ENCODE measurements around the gene TMPRSS6. TPM values are rescaled to one million over a fixed set of nuclear protein-coding genes. Genes with fewer than 3 reads are reported as not detected.

The TMPRSS6 gene
- total and polyA plus RNA-seq, 2 of the 8 experiments (the other 6 are each of a cell fraction or from before 2014, with no cell fraction given) = 0.02 TPM; not detected in 1

- TF ChIP-seq CHD7 (IDR thresholded peaks at IDR 0.05; ENCODE audit: insufficient replicate concordance, low read length) = no peak
- no peak for TF ChIP-seq TBP (IDR thresholded peaks at IDR 0.05; ENCODE audit: low read depth, low read length)
- TF ChIP-seq CREB1 (IDR thresholded peaks at IDR 0.05) = no peak
- no peak for TF ChIP-seq ATF3 (IDR thresholded peaks at IDR 0.05; ENCODE audit: insufficient read depth, low read depth, low read length)
- TF ChIP-seq TAF1 (IDR thresholded peaks at IDR 0.05; ENCODE audit: low read depth, low read length) = no peak
- no peak for TF ChIP-seq E2F6 (IDR thresholded peaks at IDR 0.05)
- TF ChIP-seq SIX5 (IDR thresholded peaks at IDR 0.05; ENCODE audit: low read depth, low read length) = no peak
- TF ChIP-seq CHD2 (IDR thresholded peaks at IDR 0.05; ENCODE audit: low read length) = no peak
- no peak for TF ChIP-seq YY1 (IDR thresholded peaks at IDR 0.05; ENCODE audit: low read depth, low read length)
- TF ChIP-seq USF2 (IDR thresholded peaks at IDR 0.05; ENCODE audit: low read length) = no peak
Measured at GRCh38 chr22:37023743-37024338, 85.7 kb downstream of the TMPRSS6 start (continued).
